K562 (cell line): ENCODE results near the gene ACBD6. TPM values are rescaled to one million over a fixed set of nuclear protein-coding genes. Genes with fewer than 3 reads are reported as not detected.

Experiments
- ATAC-seq: fragments of 200-7000 bp; cut with Tn5 transposase; 3 replicates; pipeline ENCODE4 v1.9.1; 2020; ENCODE audit warnings: moderate library complexity
- BruUV-seq: library from RNA; stranded (reverse); fragments of 400-500 nt; replicated peaks from 2 replicates; lab custom pipeline; 2021; lab: Mats Ljungman, UMichigan
- CTCF ChIA-PET: fragments of 300-600 bp; formaldehyde crosslinking; extraction: SDS; loops from one replicate; lab custom pipeline; 2021; ENCODE audit warnings: low intra/inter-chr PET ratio; lab: Yijun Ruan, JAX
- POLR2A ChIA-PET: fragments of 300-600, 350-650 bp; sonication (Branson Sonifier 250); formaldehyde crosslinking; extraction: SDS; loops from one replicate; lab custom pipeline; 2021; ENCODE audit warnings: antibody characterized with exemption, inconsistent platforms; lab: Yijun Ruan, JAX
- DNase-seq, 4 experiments: peaks; one replicate each; pipeline versions ENCODE4 v3.0.0 to v3.0.0-alpha.2; 2011 to 2018; ENCODE audit warnings: low spot score in 3 of 4, mixed read lengths in 3 of 4; ENCODE audit errors: extremely low read depth in 1 of 4
- FAIRE-seq: peaks from 2 replicates; lab custom pipeline; 2011; peaks lifted over from hg19 to GRCh38; lab: Jason Lieb, UNC
- H2AFZ ChIP-seq: 2 replicates; pipeline ENCODE4 v1.6.0; 2011; ENCODE audit warnings: low read depth, low read length, control low read depth, inconsistent platforms
- H3K27ac ChIP-seq: fragments of 200-600 bp; 3 replicates; pipeline ENCODE4 v1.8.0; 2011; ENCODE audit warnings: low read depth, mild to moderate bottlenecking, control low read depth, inconsistent platforms, low read length, moderate library complexity, mixed read lengths; ENCODE audit errors: extremely low read depth
- H3K27me3 ChIP-seq, 2 experiments: fragments of 300-600 bp in 1 of 2; 2 replicates in 1 of 2; 3 replicates in 1 of 2; pipeline versions ENCODE4 v1.6.0 to v1.8.0; 2011; ENCODE audit warnings: inconsistent platforms in 2 of 2, low read length in 2 of 2, mild to moderate bottlenecking in 1 of 2, mixed read lengths in 1 of 2, moderate library complexity in 1 of 2; ENCODE audit not compliant: control insufficient read depth in 2 of 2, insufficient read depth in 2 of 2
- H3K36me3 ChIP-seq: fragments of 300-600 bp; 3 replicates; pipeline ENCODE4 v1.8.0; 2011; ENCODE audit warnings: mild to moderate bottlenecking, low read length, inconsistent platforms; ENCODE audit not compliant: control insufficient read depth, insufficient read depth
- H3K4me1 ChIP-seq, 2 experiments: fragments of 200-600 bp in 1 of 2; replicated peaks in 1 of 2; 2 replicates in 1 of 2; 3 replicates in 1 of 2; pipeline versions ENCODE4 v1.5.1 to v1.8.0; 2011; ENCODE audit warnings: inconsistent platforms in 2 of 2, low read length in 2 of 2, mild to moderate bottlenecking in 1 of 2, mixed read lengths in 1 of 2, moderate library complexity in 1 of 2; ENCODE audit not compliant: control insufficient read depth in 2 of 2, insufficient read depth in 2 of 2
- H3K4me2 ChIP-seq: 2 replicates; pipeline ENCODE4 v1.6.1; 2011; ENCODE audit warnings: low read length, control low read depth, inconsistent platforms, mixed read lengths; ENCODE audit not compliant: insufficient read depth
- H3K4me3 ChIP-seq: fragments of 200-600 bp; sonication (generic), shearing (Covaris generic); 2 replicates; pipeline ENCODE4 v1.5.1; 2016; ENCODE audit warnings: control low read depth, inconsistent platforms
- H3K79me2 ChIP-seq: fragments of 200-600 bp; 3 replicates; pipeline ENCODE4 v1.8.0; 2011; ENCODE audit warnings: low read length, inconsistent platforms; ENCODE audit not compliant: control insufficient read depth, insufficient read depth
- H3K9ac ChIP-seq, 2 experiments: 2 replicates each; pipeline versions ENCODE4 v1.6.0 to v1.6.1; 2011; ENCODE audit warnings: low read depth in 2 of 2, low read length in 2 of 2, control low read depth in 1 of 2, inconsistent platforms in 1 of 2, mild to moderate bottlenecking in 1 of 2, mixed read lengths in 1 of 2; ENCODE audit not compliant: insufficient read depth in 1 of 2
- H3K9me1 ChIP-seq: one replicate; pipeline ENCODE4 v1.6.0; 2011; ENCODE audit warnings: inconsistent platforms, mild to moderate bottlenecking, low read length, moderate library complexity; ENCODE audit not compliant: control insufficient read depth, insufficient read depth
- H3K9me3 ChIP-seq: replicated peaks from 2 replicates; pipeline ENCODE4 v1.5.1; 2011; ENCODE audit warnings: low read depth, low read length, inconsistent platforms; ENCODE audit not compliant: control insufficient read depth, insufficient read depth
- H4K20me1 ChIP-seq: replicated peaks from 2 replicates; pipeline ENCODE4 v1.6.1; 2011; ENCODE audit warnings: low read length, inconsistent platforms, mixed read lengths; ENCODE audit not compliant: control insufficient read depth, insufficient read depth
- DNMT1 ChIP-seq: fragments of 450-650 bp; IDR thresholded peaks from 2 replicates; pipeline ENCODE4 v1.6.1; 2016; ENCODE audit warnings: antibody characterized with exemption, mild to moderate bottlenecking
- ERF ChIP-seq: fragments of 450-650 bp; formaldehyde crosslinking; IDR thresholded peaks from 2 replicates; pipeline ENCODE4 v1.4.0; 2020; ENCODE audit warnings: mild to moderate bottlenecking, mixed read lengths
- KDM4B ChIP-seq, 2 experiments: fragments of 450-650 bp in 1 of 2; sonication (generic) in 1 of 2; IDR thresholded peaks; 2 replicates each; pipeline ENCODE4 v1.6.1; 2016 to 2017; ENCODE audit warnings: borderline replicate concordance in 2 of 2, antibody characterized with exemption in 1 of 2, low read depth in 1 of 2, mild to moderate bottlenecking in 1 of 2
- RBM22 ChIP-seq: fragments of 200-400 bp; formaldehyde crosslinking; IDR thresholded peaks from 2 replicates; pipeline ENCODE4 v1.6.1; 2018; ENCODE audit warnings: low read length, low read depth; ENCODE audit not compliant: poor library complexity, severe bottlenecking
- ZNF282 ChIP-seq: sonication (generic); formaldehyde crosslinking; IDR thresholded peaks from 2 replicates; pipeline ENCODE4 v1.8.1; 2023; ENCODE audit warnings: missing genetic modification reagents
- ZNF398 ChIP-seq: fragments of 250-450 bp; sonication (Bioruptor Pico); IDR thresholded peaks from 2 replicates; pipeline ENCODE4 v1.8.0; 2021; ENCODE audit warnings: moderate library complexity, mild to moderate bottlenecking, inconsistent platforms
- ZNF445 ChIP-seq: fragments of 250-450 bp; sonication (Bioruptor Pico); IDR thresholded peaks from 2 replicates; pipeline ENCODE4 v1.4.0; 2020; ENCODE audit warnings: low read depth, mild to moderate bottlenecking, moderate library complexity
- ZNF518B ChIP-seq: fragments of 250-450 bp; sonication (Bioruptor Pico); IDR thresholded peaks from 2 replicates; pipeline ENCODE4 v1.5.0; 2021; ENCODE audit warnings: mild to moderate bottlenecking, moderate library complexity
- in situ Hi-C: fragments of 300-500 bp; cut with MboI; formaldehyde crosslinking; loops from 4 replicates; pipeline ENCODE4 v1.15.0; 2018; ENCODE audit warnings: inconsistent platforms, mixed read lengths
- intact Hi-C: fragments of 100-400 bp; cut with micrococcal nuclease; formaldehyde crosslinking; loops from 2 replicates; pipeline ENCODE4 v1.14.2; 2022
- polyA plus RNA-seq, 8 experiments: library from polyadenylated mRNA; depleted of rRNA in 4 of 8; stranded (reverse) in 5 of 8; unstranded in 3 of 8; fragments of >200 nt; fragmentation: Nextera tagmentation in 2 of 8; fragmentation: Illumina TruSeq in 1 of 8; extraction: Ambion mirVana in 2 of 8; extraction: Trizol in 1 of 8; gene quantifications; 2 replicates each; pipeline versions ENCODE4 v1.2.1 to v1.2.3, GENCODE V29; 2011 to 2014; ENCODE audit warnings: inconsistent platforms in 1 of 8, missing spikeins in 1 of 8
- total RNA-seq, 7 experiments: library from RNA; depleted of rRNA in 6 of 7; stranded (reverse); fragments of >200 nt in 6 of 7; fragmentation: Illumina TruSeq in 2 of 7; extraction: Trizol in 2 of 7; gene quantifications; 2 replicates each; pipeline versions ENCODE4 v1.2.1 to v1.2.3, GENCODE V29; 2011 to 2021; ENCODE audit warnings: low replicate concordance in 1 of 7

Gene ACBD6
- total and polyA plus RNA-seq, 9 of the 15 experiments (the other 6 are each of a cell fraction or from before 2014, with no cell fraction given): 16.9 to 107 (median 77.7) TPM

- H3K79me2 ChIP-seq: peaks cover 4% of the 10 kb centered on the region; the same call in 1 of the 3 replicates
- no TSS peak for BruUV-seq
Measured at GRCh38 chr1:180392020-180392419, 110.4 kb downstream of the ACBD6 start.

More at GRCh38 chr1:180392020-180392419, 110.4 kb downstream of the ACBD6 start:
- Histone ChIP-seq H3K27me3 (no peaks in the 10 kb centered on the region), H2AFZ (no peak overlapping the region), H3K9me3 (no peaks in the 10 kb centered on the region), H3K4me2 (no peak overlapping the region), H3K9ac (no peak overlapping the region), H3K4me3 (no peak overlapping the region), H3K4me1 (no peaks in the 10 kb centered on the region), H3K9me1 (no peaks in the 10 kb centered on the region), H3K27ac (no peak overlapping the region), H4K20me1 (no peaks in the 10 kb centered on the region), H3K36me3 (peaks cover 16% of the 10 kb centered on the region; the same call in 2 of the 3 replicates)
- TF ChIP-seq RBM22: no peak
- TF ChIP-seq ZNF518B: no peak
- no peak for TF ChIP-seq ERF (CRISPR knock-in tag)
- TF ChIP-seq ZNF398 (CRISPR knock-in tag): no peak
- TF ChIP-seq ZNF282 (CRISPR knock-in tag): no peak
- TF ChIP-seq KDM4B (IDR thresholded peaks at IDR 0.05; ENCODE audit: borderline replicate concordance in 2 of 2, low read depth in 1 of 2): no peak
- no peak for TF ChIP-seq ZNF445
- no peak for TF ChIP-seq DNMT1
- ChIA-PET CTCF (no interaction called here), POLR2A (interaction anchor here (0.6 kb wide), 1 partner anchor 294 kb away, joined by 3 read pairs; no protein-coding TSS in a partner anchor)
- in situ Hi-C loops (no loop called here), intact Hi-C loops (no loop called here)
- ATAC-seq: no peak
- DNase-seq: no peak
- FAIRE-seq: no peak
